ENCODE results near the gene CCDC91. TPM values are rescaled to one million over a fixed set of nuclear protein-coding genes. Genes with fewer than 3 reads are reported as not detected.

The CCDC91 gene
- total and polyA plus RNA-seq, 2 of the 4 experiments (the other 2 are of a cell fraction), result 8.6 to 14.7 TPM

- Histone ChIP-seq H3K4me1 (ENCODE audit: control insufficient read depth, insufficient read depth, low read length) (no peaks in the 10 kb centered on the region), H3K56ac (ENCODE audit: extremely low read depth, insufficient read depth, low read length) (no peak overlapping the region), H3K9me3 (ENCODE audit: control insufficient read depth, insufficient read depth, low read length) (no peaks in the 10 kb centered on the region), H3K36me3 (ENCODE audit: control insufficient read depth, insufficient read depth, low read length) (no peaks in the 10 kb centered on the region), H3K23ac (ENCODE audit: low read depth, low read length) (no peak overlapping the region), H2AK9ac (replicated peaks; ENCODE audit: low read depth, low read length, poor library complexity) (no peak overlapping the region), H3K79me1 (ENCODE audit: low read depth in 1 of 2, low read length in 2 of 2) (no peaks in the 10 kb centered on the region), H4K20me1 (ENCODE audit: insufficient read depth, low read length) (no peaks in the 10 kb centered on the region), H2BK15ac (ENCODE audit: low read depth, low read length) (no peak overlapping the region), H2BK120ac (ENCODE audit: low read depth, low read length) (no peak overlapping the region), H3K4ac (ENCODE audit: low read depth, low read length) (no peak overlapping the region), H3K4me2 (ENCODE audit: low read depth, low read length) (no peak overlapping the region), H2AK5ac (ENCODE audit: low read depth, low read length) (no peak overlapping the region), H3K27me3 (ENCODE audit: control insufficient read depth, insufficient read depth, low read length) (no peaks in the 10 kb centered on the region), H4K5ac (ENCODE audit: low read depth, low read length) (no peak overlapping the region), H2BK5ac (ENCODE audit: low read depth, low read length, poor library complexity, severe bottlenecking) (no peak overlapping the region), H3K18ac (ENCODE audit: low read depth, low read length) (no peak overlapping the region), H2BK20ac (ENCODE audit: low read depth, low read length) (no peak overlapping the region), H3K14ac (replicated peaks; ENCODE audit: low read depth, low read length) (no peak overlapping the region), H4K8ac (ENCODE audit: low read depth in 2 of 2, low read length in 2 of 2) (no peak overlapping the region), H3K9me1 (ENCODE audit: insufficient read depth, low read length) (no peaks in the 10 kb centered on the region), H3K27ac (ENCODE audit: insufficient read depth, low read length) (no peak overlapping the region), H4K91ac (ENCODE audit: insufficient read depth, low read depth, low read length) (no peak overlapping the region), H3K9ac (ENCODE audit: low read depth, low read length) (no peak overlapping the region), H3K4me3 (ENCODE audit: insufficient read depth, low read depth, low read length) (no peak overlapping the region), H2AFZ (replicated peaks; ENCODE audit: low read length, poor library complexity) (no peak overlapping the region)
- DNase-seq (no peak), ATAC-seq (ENCODE audit: low read depth) (no peak)
- TF ChIP-seq RCOR1 (IDR thresholded peaks at IDR 0.05; ENCODE audit: insufficient replicate concordance, low read length) (no peak), CEBPB (IDR thresholded peaks at IDR 0.05; ENCODE audit: low read depth, low read length) (no peak)
- in situ Hi-C loops (cut with MboI; ENCODE audit: low sequenced_read_pairs), result loop anchor here (10.0 kb wide), 2 partner anchors 209 to 429 kb away; no protein-coding TSS in a partner anchor
- BruUV-seq (replicated peaks), result no TSS peak
- intact Hi-C loops (cut with micrococcal nuclease), result loop anchor here (5.0 kb wide), 1 partner anchor 331 kb away; no protein-coding TSS in a partner anchor
- dilution Hi-C loops (cut with HindIII; ENCODE audit: low sequenced_read_pairs, unreplicated experiment), result no loop called here
- ChIA-PET CTCF (interaction anchor here (0.7 kb wide), 1 partner anchor 441 kb away, joined by 3 read pairs; no protein-coding TSS in a partner anchor), POLR2A (ENCODE audit: unreplicated experiment) (no interaction called here)
- no CpG with 5 or more reads among the region's 1 CpG for WGBS, 2 experiments (ENCODE audit: extremely low coverage in 2 of 2, insufficient read length in 1 of 2)
Observed at GRCh38 chr12:28173440-28173839, 16.8 kb upstream of the CCDC91 start.

Measured in IMR-90 (cell line).